GM12892 (cell line): ENCODE data around the gene NMRK1.

Source experiments
- POLR2A ChIP-seq: IDR thresholded peaks from 2 replicates; pipeline ENCODE4 v1.6.1; 2011; ENCODE audit warnings: low read depth, low read length, control low read depth
- POLR2AphosphoS5 ChIP-seq: IDR thresholded peaks from 2 replicates; pipeline ENCODE4 v1.6.1; 2011; ENCODE audit warnings: low read depth, low read length, control low read depth
- TAF1 ChIP-seq: IDR thresholded peaks from 2 replicates; pipeline ENCODE4 v1.6.1; 2011; ENCODE audit warnings: low read depth, mild to moderate bottlenecking, control low read depth, low read length, borderline replicate concordance

DNA sequence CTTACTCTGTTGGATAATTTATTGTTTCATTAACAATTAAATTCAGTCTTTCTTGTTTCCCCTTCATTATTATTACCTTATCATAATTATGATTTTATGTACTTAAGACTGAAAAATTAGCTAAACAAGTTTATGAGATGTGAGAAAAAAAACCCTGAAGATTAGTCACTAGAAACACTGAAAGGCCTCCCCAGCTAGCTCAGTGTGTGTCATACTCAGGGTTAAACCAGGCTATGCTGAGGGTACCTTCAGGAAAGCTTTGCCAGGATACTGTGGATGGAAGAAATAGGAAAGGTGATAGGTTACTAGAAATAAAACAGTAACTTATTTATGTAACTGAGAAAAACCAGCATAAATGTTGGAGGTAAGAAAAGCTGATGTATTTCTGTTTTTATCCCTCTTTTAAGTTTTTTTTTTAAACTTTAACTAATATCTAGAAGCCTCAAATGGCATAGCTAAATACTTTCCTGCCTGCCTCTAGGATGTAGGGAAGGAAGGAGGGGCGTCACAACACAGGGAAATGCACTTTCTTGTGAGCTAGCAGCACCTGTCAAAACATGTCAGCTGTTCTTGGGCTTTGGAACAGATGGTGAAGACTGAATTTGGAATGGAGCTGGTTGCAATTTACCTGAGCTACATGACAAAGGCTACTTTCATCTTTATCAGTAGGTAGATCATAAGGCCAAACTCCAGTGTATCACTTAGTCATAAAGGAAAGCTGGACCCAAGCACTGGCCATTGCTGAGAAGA lies 24.2 kb downstream of the NMRK1 start:
- TF ChIP-seq POLR2A: no peak
- TF ChIP-seq POLR2AphosphoS5: no peak
- no peak for TF ChIP-seq TAF1
